Measurements from ENCODE around the gene TUBB. TPM values are rescaled to one million over a fixed set of nuclear protein-coding genes. Genes with fewer than 3 reads are reported as not detected.
A peak's percentile ranks its signal among the peaks of the same experiment; 100 is the strongest.

The TUBB gene
- total and polyA plus RNA-seq, 2 of the 4 experiments (the other 2 are of a cell fraction), result 1,401 to 2,004 TPM

- Histone ChIP-seq H3K4me1 (ENCODE audit: control insufficient read depth, insufficient read depth, low read length) (peaks cover 21% of the 10 kb centered on the region), H2AK5ac (ENCODE audit: low read depth, low read length) (peak overlapping the region; percentile 73; the same call in 1 of the 2 replicates), H3K79me1 (ENCODE audit: low read depth in 1 of 2, low read length in 2 of 2) (peaks cover 0 to 34% of the 10 kb centered on the region in 2 experiments; a peak in 2 of 4 replicates), H3K4ac (ENCODE audit: low read depth, low read length) (peak overlapping the region; percentile 84), H3K27me3 (ENCODE audit: control insufficient read depth, insufficient read depth, low read length) (no peaks in the 10 kb centered on the region), H3K14ac (replicated peaks; ENCODE audit: low read depth, low read length) (peak overlapping the region; percentile 52), H2BK15ac (ENCODE audit: low read depth, low read length) (peak overlapping the region; percentile 62; the same call in 1 of the 3 replicates), H3K9me1 (ENCODE audit: insufficient read depth, low read length) (peaks cover 30% of the 10 kb centered on the region), H3K4me2 (ENCODE audit: low read depth, low read length) (no peak overlapping the region), H2AFZ (replicated peaks; ENCODE audit: low read length, poor library complexity) (no peak overlapping the region), H2AK9ac (replicated peaks; ENCODE audit: low read depth, low read length, poor library complexity) (no peak overlapping the region), H3K9ac (ENCODE audit: low read depth, low read length) (no peak overlapping the region), H3K9me3 (ENCODE audit: control insufficient read depth, insufficient read depth, low read length) (no peaks in the 10 kb centered on the region), H3K36me3 (ENCODE audit: control insufficient read depth, insufficient read depth, low read length) (no peaks in the 10 kb centered on the region), H4K91ac (ENCODE audit: insufficient read depth, low read depth, low read length) (peak overlapping the region; percentile 58; the same call in 1 of the 2 replicates), H4K8ac (ENCODE audit: low read depth in 2 of 2, low read length in 2 of 2) (peak overlapping the region in 1 of 2 experiments; percentile 41; a peak in 1 of 4 replicates), H4K20me1 (ENCODE audit: insufficient read depth, low read length) (peaks cover 5% of the 10 kb centered on the region; the same call in 1 of the 2 replicates), H2BK5ac (ENCODE audit: low read depth, low read length, poor library complexity, severe bottlenecking) (peak overlapping the region; percentile 99), H3K23ac (ENCODE audit: low read depth, low read length) (no peak overlapping the region), H2BK120ac (ENCODE audit: low read depth, low read length) (peak overlapping the region; percentile 59; the same call in 1 of the 2 replicates), H3K4me3 (ENCODE audit: insufficient read depth, low read depth, low read length) (no peak overlapping the region), H3K18ac (ENCODE audit: low read depth, low read length) (peak overlapping the region; percentile 44; the same call in 1 of the 2 replicates), H3K56ac (ENCODE audit: extremely low read depth, insufficient read depth, low read length) (no peak overlapping the region), H4K5ac (ENCODE audit: low read depth, low read length) (no peak overlapping the region), H2BK20ac (ENCODE audit: low read depth, low read length) (peak overlapping the region; percentile 65; the same call in 1 of the 2 replicates), H3K27ac (ENCODE audit: insufficient read depth, low read length) (no peak overlapping the region)
- in situ Hi-C loops (cut with MboI; ENCODE audit: low sequenced_read_pairs) (no loop called here), intact Hi-C loops (cut with micrococcal nuclease) (no loop called here), dilution Hi-C loops (cut with HindIII; ENCODE audit: low sequenced_read_pairs, unreplicated experiment) (no loop called here)
- TF ChIP-seq MXI1 (IDR thresholded peaks at IDR 0.05; ENCODE audit: borderline replicate concordance, low read depth, low read length) (no peak), RFX5 (IDR thresholded peaks at IDR 0.05; ENCODE audit: low read depth, low read length) (no peak), ELK1 (IDR thresholded peaks at IDR 0.05; ENCODE audit: borderline replicate concordance, low read depth, low read length) (no peak), BHLHE40 (IDR thresholded peaks at IDR 0.05; ENCODE audit: low read depth, low read length) (no peak), CTCF (conservative IDR thresholded peaks at IDR 0.05; ENCODE audit: low read depth, low read length) (no peak), USF2 (IDR thresholded peaks at IDR 0.05; ENCODE audit: low read depth, low read length) (no peak), POLR2A (IDR thresholded peaks at IDR 0.05; ENCODE audit: low read depth, low read length) (no peak), RAD21 (IDR thresholded peaks at IDR 0.05; ENCODE audit: low read length) (no peak), FOS (IDR thresholded peaks at IDR 0.05; ENCODE audit: low read depth, low read length) (no peak), RCOR1 (IDR thresholded peaks at IDR 0.05; ENCODE audit: insufficient replicate concordance, low read length) (no peak), SMC3 (IDR thresholded peaks at IDR 0.05; ENCODE audit: low read depth, low read length) (no peak), NFE2L2 (IDR thresholded peaks at IDR 0.05; ENCODE audit: low read depth, low read length) (no peak)
- ChIA-PET CTCF (no interaction called here), POLR2A (ENCODE audit: unreplicated experiment) (no interaction called here)
- WGBS, 2 experiments (ENCODE audit: extremely low coverage in 2 of 2, insufficient read length in 1 of 2), result 70% methylated on average over 2 of the region's 8 CpGs; no CpG with 5 or more reads in 1 of the 2 experiments
- DNase-seq, result no peak
- BruUV-seq (replicated peaks), result no TSS peak
- no peak for ATAC-seq (ENCODE audit: low read depth)
These were observed 40.4 kb downstream of the TUBB start for GRCh38 chr6:30760549-30760948.
